ENCODE measurements around the gene ABAT. TPM values are rescaled to one million over a fixed set of nuclear protein-coding genes. Genes with fewer than 3 reads are reported as not detected.
A peak's percentile ranks its signal among the peaks of the same experiment; 100 is the strongest.

The ABAT gene
- total RNA-seq, 2 donors from 2014 or later: 67.4 to 74.7 TPM

- DNase-seq (ENCODE audit: low spot score): no peak
- Histone ChIP-seq H3K4me3 (peak overlapping the region; percentile 63 to 73), H3K4me1 (replicated peaks) (no peaks in the 10 kb centered on the region), H3K36me3 (no peaks in the 10 kb centered on the region), H3K9me3 (no peaks in the 10 kb centered on the region), H3K27me3 (replicated peaks; ENCODE audit: insufficient read depth) (no peaks in the 10 kb centered on the region), H3K27ac (peak overlapping the region; percentile 28 to 73)
- WGBS: 13% methylated on average over 23 of the region's 24 CpGs
- intact Hi-C loops (cut with DNase I): no loop called here
- TF ChIP-seq, protein P1, sequence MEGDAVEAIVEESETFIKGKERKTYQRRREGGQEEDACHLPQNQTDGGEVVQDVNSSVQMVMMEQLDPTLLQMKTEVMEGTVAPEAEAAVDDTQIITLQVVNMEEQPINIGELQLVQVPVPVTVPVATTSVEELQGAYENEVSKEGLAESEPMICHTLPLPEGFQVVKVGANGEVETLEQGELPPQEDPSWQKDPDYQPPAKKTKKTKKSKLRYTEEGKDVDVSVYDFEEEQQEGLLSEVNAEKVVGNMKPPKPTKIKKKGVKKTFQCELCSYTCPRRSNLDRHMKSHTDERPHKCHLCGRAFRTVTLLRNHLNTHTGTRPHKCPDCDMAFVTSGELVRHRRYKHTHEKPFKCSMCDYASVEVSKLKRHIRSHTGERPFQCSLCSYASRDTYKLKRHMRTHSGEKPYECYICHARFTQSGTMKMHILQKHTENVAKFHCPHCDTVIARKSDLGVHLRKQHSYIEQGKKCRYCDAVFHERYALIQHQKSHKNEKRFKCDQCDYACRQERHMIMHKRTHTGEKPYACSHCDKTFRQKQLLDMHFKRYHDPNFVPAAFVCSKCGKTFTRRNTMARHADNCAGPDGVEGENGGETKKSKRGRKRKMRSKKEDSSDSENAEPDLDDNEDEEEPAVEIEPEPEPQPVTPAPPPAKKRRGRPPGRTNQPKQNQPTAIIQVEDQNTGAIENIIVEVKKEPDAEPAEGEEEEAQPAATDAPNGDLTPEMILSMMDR (IDR thresholded peaks at IDR 0.05): no peak
- TF ChIP-seq POLR2A (IDR thresholded peaks at IDR 0.05) (no peak), POLR2AphosphoS5 (IDR thresholded peaks at IDR 0.05) (no peak)
These were observed 605 bp upstream of the ABAT start for GRCh38 chr16:8673611-8674412.

DNA sequence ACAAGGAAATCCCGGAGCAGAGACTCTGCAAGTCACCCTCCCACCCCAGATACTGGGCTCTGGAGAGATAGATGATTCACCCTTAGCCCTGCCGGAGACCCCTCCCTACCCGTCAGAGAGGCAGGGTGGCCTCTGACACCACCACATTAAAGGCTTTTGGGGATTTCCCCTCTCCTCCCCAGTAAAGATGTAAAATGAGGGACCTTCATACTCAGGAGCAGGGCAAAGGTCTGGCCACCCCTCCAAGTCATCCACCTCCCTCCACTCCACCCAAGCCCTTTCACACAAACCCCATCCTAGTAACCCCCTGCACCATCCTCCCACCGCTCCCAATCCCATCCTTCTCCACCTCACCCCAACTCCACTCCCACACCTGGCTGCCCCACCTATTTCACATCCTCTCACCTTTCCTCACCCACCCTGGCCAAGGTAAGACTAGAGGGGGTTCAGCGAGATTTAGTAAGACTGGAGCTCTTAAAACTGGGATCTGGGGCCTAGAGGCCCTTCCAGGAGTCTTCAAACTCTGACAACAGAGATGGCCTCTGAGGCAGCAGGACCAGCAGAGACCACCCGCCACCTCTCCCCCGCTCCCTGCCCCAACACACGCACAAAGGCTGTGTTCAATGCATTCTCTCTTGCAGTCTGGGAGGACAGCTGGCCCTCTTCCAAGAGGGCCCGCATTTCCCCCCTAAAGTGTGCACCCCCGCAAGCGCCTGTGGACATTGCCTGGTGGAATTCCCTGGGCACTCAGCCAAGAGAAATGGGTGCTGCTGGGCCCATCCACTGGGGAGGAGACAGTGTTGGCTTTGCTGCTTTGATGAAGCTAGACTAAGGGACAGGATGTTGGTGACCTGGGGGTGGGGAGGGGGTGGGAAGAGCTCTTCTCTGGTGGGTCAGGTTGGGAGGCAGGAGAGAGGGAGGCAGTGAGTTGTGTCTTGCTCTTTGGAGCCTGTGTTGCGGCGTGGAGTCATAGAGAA, 1.1 kb downstream of the ABAT start:
- no peak for DNase-seq (ENCODE audit: low spot score)
- H3K27ac ChIP-seq: no peak overlapping the region
- no peaks in the 10 kb centered on the region for H3K27me3 ChIP-seq (replicated peaks; ENCODE audit: insufficient read depth)
- no peaks in the 10 kb centered on the region for H3K36me3 ChIP-seq
- intact Hi-C loops (cut with DNase I): loop anchor here (5.0 kb wide), 1 partner anchor 192 kb away; the partner anchor contains the start of gene CARHSP1
- H3K4me3 ChIP-seq: peak overlapping the region; percentile 63 to 73
- TF ChIP-seq POLR2AphosphoS5 (IDR thresholded peaks at IDR 0.05) (no peak), POLR2A (IDR thresholded peaks at IDR 0.05) (no peak)
- TF ChIP-seq, protein P1 (IDR thresholded peaks at IDR 0.05): no peak
- WGBS: 57% methylated on average over 13 of the region's 13 CpGs
- no peaks in the 10 kb centered on the region for H3K9me3 ChIP-seq
- no peaks in the 10 kb centered on the region for H3K4me1 ChIP-seq (replicated peaks)

- no peak for DNase-seq (ENCODE audit: low spot score)
- H3K27me3 ChIP-seq (replicated peaks; ENCODE audit: insufficient read depth): no peaks in the 10 kb centered on the region
- WGBS: 83% methylated on average over 5 of the region's 5 CpGs
- no peaks in the 10 kb centered on the region for H3K36me3 ChIP-seq
- H3K4me3 ChIP-seq: no peak overlapping the region
- H3K9me3 ChIP-seq: no peaks in the 10 kb centered on the region
- no peak for TF ChIP-seq POLR2A (IDR thresholded peaks at IDR 0.05)
- TF ChIP-seq, protein P1 (IDR thresholded peaks at IDR 0.05): no peak
- TF ChIP-seq POLR2AphosphoS5 (IDR thresholded peaks at IDR 0.05): no peak
- no peaks in the 10 kb centered on the region for H3K4me1 ChIP-seq (replicated peaks)
- H3K27ac ChIP-seq: no peak overlapping the region
- intact Hi-C loops (cut with DNase I): loop anchor here (5.0 kb wide), 1 partner anchor 191 kb away; the partner anchor contains the start of gene CARHSP1
These were observed 1.7 kb downstream of the ABAT start for GRCh38 chr16:8676160-8676547.

DNA sequence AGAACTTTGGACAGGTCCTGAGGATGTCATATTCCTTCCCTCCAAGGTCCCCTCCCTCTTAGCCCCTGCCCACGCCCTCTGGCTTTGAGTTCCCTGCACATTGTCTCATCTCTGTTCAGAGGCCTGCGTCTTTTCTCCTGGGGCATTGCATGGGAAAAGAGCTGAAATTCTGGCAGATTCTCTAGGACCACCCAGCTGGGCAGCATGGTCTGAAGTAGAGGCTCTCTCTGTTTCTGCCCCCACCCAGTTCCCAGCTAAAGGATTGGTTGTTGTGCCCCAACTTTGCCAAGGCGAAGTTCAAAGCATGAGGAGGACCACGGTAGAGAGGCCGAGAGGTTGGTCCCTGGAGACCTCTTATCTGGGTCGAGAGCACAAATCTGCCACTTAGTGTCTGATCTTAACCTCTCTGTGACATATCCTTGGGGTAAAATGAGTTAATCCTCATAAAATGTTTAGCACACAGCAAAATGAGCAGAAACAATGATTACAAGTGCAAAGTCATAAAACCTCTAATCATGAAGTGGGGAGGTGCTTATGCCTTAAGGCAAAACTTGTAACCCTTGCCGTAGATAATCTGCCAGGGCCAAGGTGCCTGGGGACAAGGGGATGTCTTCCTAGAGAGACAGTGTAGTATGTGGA, 2.4 kb downstream of the ABAT start:
- intact Hi-C loops (cut with DNase I): loop anchor here (5.0 kb wide), 1 partner anchor 190 kb away; the partner anchor contains the start of gene CARHSP1
- 81% methylated on average over 7 of the region's 7 CpGs for WGBS
- no peak overlapping the region for H3K4me3 ChIP-seq
- H3K27me3 ChIP-seq (replicated peaks; ENCODE audit: insufficient read depth): no peaks in the 10 kb centered on the region
- H3K9me3 ChIP-seq: no peaks in the 10 kb centered on the region
- TF ChIP-seq POLR2A (IDR thresholded peaks at IDR 0.05) (no peak), POLR2AphosphoS5 (IDR thresholded peaks at IDR 0.05) (no peak)
- TF ChIP-seq, protein P1 (IDR thresholded peaks at IDR 0.05): no peak
- H3K4me1 ChIP-seq (replicated peaks): no peaks in the 10 kb centered on the region
- H3K36me3 ChIP-seq: no peaks in the 10 kb centered on the region
- DNase-seq (ENCODE audit: low spot score): no peak
- no peak overlapping the region for H3K27ac ChIP-seq
